MM.1S (cell line): Measurements from ENCODE around the gene MEG3.

ENCODE experiments used
- DNase-seq: peaks from one replicate; pipeline ENCODE4 v3.0.0-alpha.2; 2015
- H2AFZ ChIP-seq: fragments of 300-600 bp; sonication (generic); 2 replicates; pipeline ENCODE4 v1.6.0; 2016; ENCODE audit warnings: antibody characterized with exemption, low read length
- H3F3A ChIP-seq: fragments of 300-600 bp; sonication (generic); 2 replicates; pipeline ENCODE4 v1.6.1; 2016; ENCODE audit warnings: mild to moderate bottlenecking, antibody characterized with exemption, low read length, moderate library complexity, mixed read lengths; ENCODE audit not compliant: insufficient read depth
- H3K27ac ChIP-seq: fragments of 300-600 bp; sonication (generic); 2 replicates; pipeline ENCODE4 v1.5.1; 2016; ENCODE audit warnings: mild to moderate bottlenecking, low read length
- H3K27me3 ChIP-seq: fragments of 300-600 bp; sonication (generic); replicated peaks from 2 replicates; pipeline ENCODE4 v1.6.0; 2016; ENCODE audit warnings: low read length; ENCODE audit not compliant: insufficient read depth
- H3K36me3 ChIP-seq: fragments of 300-600 bp; sonication (generic); replicated peaks from 2 replicates; pipeline ENCODE4 v1.6.1; 2016; ENCODE audit warnings: mild to moderate bottlenecking, low read length, mixed read lengths; ENCODE audit not compliant: insufficient read depth
- H3K4me1 ChIP-seq: fragments of 300-600 bp; sonication (generic); 2 replicates; pipeline ENCODE4 v1.6.1; 2016; ENCODE audit warnings: low read length, mixed read lengths
- H3K4me2 ChIP-seq: fragments of 300-600 bp; sonication (generic); 2 replicates; pipeline ENCODE4 v1.6.0; 2016; ENCODE audit warnings: low read depth, low read length
- H3K4me3 ChIP-seq: fragments of 300-600 bp; sonication (generic); 2 replicates; pipeline ENCODE4 v1.5.1; 2016; ENCODE audit warnings: low read length, mixed read lengths
- H3K79me2 ChIP-seq: fragments of 300-600 bp; sonication (generic); 2 replicates; pipeline ENCODE4 v1.6.1; 2016; ENCODE audit warnings: mixed run types, low read length, mixed read lengths
- H3K9ac ChIP-seq: fragments of 300-600 bp; sonication (generic); 2 replicates; pipeline ENCODE4 v1.6.1; 2016; ENCODE audit warnings: low read length, mixed read lengths
- H3K9me2 ChIP-seq: fragments of 300-600 bp; sonication (generic); replicated peaks from 2 replicates; pipeline ENCODE4 v1.6.1; 2016; ENCODE audit warnings: mild to moderate bottlenecking, low read length, mixed read lengths; ENCODE audit not compliant: insufficient read depth
- H3K9me3 ChIP-seq: fragments of 300-600 bp; sonication (generic); replicated peaks from 2 replicates; pipeline ENCODE4 v1.6.1; 2016; ENCODE audit warnings: mild to moderate bottlenecking, low read length, mixed read lengths; ENCODE audit not compliant: insufficient read depth
- H4K20me1 ChIP-seq: fragments of 300-600 bp; sonication (generic); 2 replicates; pipeline ENCODE4 v1.6.1; 2016; ENCODE audit warnings: mild to moderate bottlenecking, low read length, moderate library complexity, mixed read lengths; ENCODE audit not compliant: insufficient read depth
- CTCF ChIP-seq: fragments of 300-600 bp; sonication (generic); IDR thresholded peaks from 2 replicates; pipeline ENCODE4 v1.5.1; 2016; ENCODE audit warnings: antibody characterized with exemption, low read length, mixed read lengths
- EZH2 ChIP-seq: fragments of 300-600 bp; sonication (generic); optimal IDR thresholded peaks from 2 replicates; pipeline ENCODE3; 2017; ENCODE audit warnings: low read depth, mild to moderate bottlenecking, antibody characterized with exemption, low read length, mixed read lengths
- EZH2phosphoT487 ChIP-seq: fragments of 300-600 bp; sonication (generic); IDR thresholded peaks from 2 replicates; pipeline ENCODE4 v1.6.1; 2018; ENCODE audit warnings: antibody characterized with exemption, low read length

MEG3 gene

GRCh38 chr14:100880271-100881101 lies 54.6 kb downstream of the MEG3 start:
- H3K9me3 ChIP-seq, result no peaks in the 10 kb centered on the region
- no peaks in the 10 kb centered on the region for H3F3A ChIP-seq
- H3K36me3 ChIP-seq, result no peaks in the 10 kb centered on the region
- H3K9me2 ChIP-seq, result no peaks in the 10 kb centered on the region
- no peak for DNase-seq
- no peak overlapping the region for H3K27ac ChIP-seq
- no peak overlapping the region for H2AFZ ChIP-seq
- no peaks in the 10 kb centered on the region for H4K20me1 ChIP-seq
- no peak overlapping the region for H3K4me2 ChIP-seq
- peaks cover 5% of the 10 kb centered on the region; the same call in 1 of the 2 replicates for H3K27me3 ChIP-seq
- TF ChIP-seq CTCF (no peak), EZH2 (no peak), EZH2phosphoT487 (no peak)
- no peak overlapping the region for H3K9ac ChIP-seq
- no peaks in the 10 kb centered on the region for H3K4me1 ChIP-seq
- no peaks in the 10 kb centered on the region for H3K79me2 ChIP-seq
- H3K4me3 ChIP-seq, result no peak overlapping the region

GRCh38 chr14:100881211-100882025 lies 55.5 kb downstream of the MEG3 start:
- Histone ChIP-seq H3K9ac (no peak overlapping the region), H3K4me2 (no peak overlapping the region), H3K9me3 (no peaks in the 10 kb centered on the region), H3K27ac (no peak overlapping the region), H3K27me3 (peaks cover 5% of the 10 kb centered on the region; the same call in 1 of the 2 replicates), H3K4me1 (no peaks in the 10 kb centered on the region), H3F3A (no peaks in the 10 kb centered on the region), H2AFZ (no peak overlapping the region), H3K9me2 (no peaks in the 10 kb centered on the region), H3K36me3 (no peaks in the 10 kb centered on the region), H3K79me2 (no peaks in the 10 kb centered on the region), H3K4me3 (no peak overlapping the region), H4K20me1 (no peaks in the 10 kb centered on the region)
- TF ChIP-seq EZH2 (no peak), CTCF (no peak), EZH2phosphoT487 (no peak)
- DNase-seq, result no peak

GRCh38 chr14:100882026-100882967 lies 56.4 kb downstream of the MEG3 start:
- H4K20me1 ChIP-seq, result no peaks in the 10 kb centered on the region
- H2AFZ ChIP-seq, result no peak overlapping the region
- H3K27me3 ChIP-seq, result peaks cover 11% of the 10 kb centered on the region
- H3K79me2 ChIP-seq, result no peaks in the 10 kb centered on the region
- no peak overlapping the region for H3K27ac ChIP-seq
- no peak overlapping the region for H3K9ac ChIP-seq
- no peaks in the 10 kb centered on the region for H3K9me3 ChIP-seq
- no peak for DNase-seq
- H3K4me2 ChIP-seq, result no peak overlapping the region
- H3K4me1 ChIP-seq, result no peaks in the 10 kb centered on the region
- H3K36me3 ChIP-seq, result no peaks in the 10 kb centered on the region
- no peaks in the 10 kb centered on the region for H3F3A ChIP-seq
- no peak for TF ChIP-seq EZH2phosphoT487
- TF ChIP-seq EZH2, result no peak
- TF ChIP-seq CTCF, result no peak
- no peak overlapping the region for H3K4me3 ChIP-seq
- H3K9me2 ChIP-seq, result no peaks in the 10 kb centered on the region
